ENCODE results near the gene AHDC1.

GRCh38 chr1:27633640-27634176, 29.8 kb upstream of the AHDC1 start:
- no peak for TF ChIP-seq BACH2 (CRISPR knock-in tag; IDR thresholded peaks at IDR 0.05; ENCODE audit: borderline replicate concordance)
- TF ChIP-seq CSDC2 (CRISPR knock-in tag; IDR thresholded peaks at IDR 0.05) = no peak
- no peak for TF ChIP-seq TCF4 (CRISPR knock-in tag; IDR thresholded peaks at IDR 0.05; ENCODE audit: borderline replicate concordance)
- TF ChIP-seq ZNF70 (CRISPR knock-in tag; IDR thresholded peaks at IDR 0.05) = no peak
- TF ChIP-seq CREB5 (CRISPR knock-in tag; IDR thresholded peaks at IDR 0.05; ENCODE audit: low read depth) = no peak

All from SK-N-SH treated with all-trans-retinoic acid at 6 μM for 48 hours (cell line).